Mesodermal cell (in vitro differentiated cells): ENCODE results near the gene INSYN1.

Source experiments
- H3K27ac ChIP-seq: 2 replicates; pipeline ENCODE4 v1.7.0; 2013; ENCODE audit warnings: mild to moderate bottlenecking, low read depth, low read length, moderate library complexity; ENCODE audit not compliant: severe bottlenecking
- H3K36me3 ChIP-seq: 2 replicates; pipeline ENCODE4 v1.7.1; 2013; ENCODE audit warnings: mild to moderate bottlenecking, low read length, moderate library complexity; ENCODE audit not compliant: control insufficient read depth, insufficient read depth
- H3K4me1 ChIP-seq: one replicate; pipeline ENCODE4 v1.7.1; 2013; ENCODE audit warnings: mild to moderate bottlenecking, low read length; ENCODE audit not compliant: insufficient read depth, control insufficient read depth, poor library complexity, severe bottlenecking
- H3K4me3 ChIP-seq: 2 replicates; pipeline ENCODE4 v1.7.0; 2013; ENCODE audit warnings: low read length, control low read depth, mild to moderate bottlenecking; ENCODE audit not compliant: insufficient read depth, poor library complexity, severe bottlenecking; ENCODE audit errors: extremely low read depth
- H3K9me3 ChIP-seq: 2 replicates; pipeline ENCODE4 v1.7.1; 2013; ENCODE audit warnings: mild to moderate bottlenecking, low read length, moderate library complexity; ENCODE audit not compliant: control insufficient read depth
- WGBS, 2 experiments: methylation state at CpG; one replicate each; pipeline ENCODE4 v1.1.5; 2013; ENCODE audit warnings: missing lambda C conversion rate in 2 of 2; ENCODE audit not compliant: insufficient coverage in 2 of 2; 5-methylcytosine and 5-hydroxymethylcytosine counted together

Gene INSYN1

DNA sequence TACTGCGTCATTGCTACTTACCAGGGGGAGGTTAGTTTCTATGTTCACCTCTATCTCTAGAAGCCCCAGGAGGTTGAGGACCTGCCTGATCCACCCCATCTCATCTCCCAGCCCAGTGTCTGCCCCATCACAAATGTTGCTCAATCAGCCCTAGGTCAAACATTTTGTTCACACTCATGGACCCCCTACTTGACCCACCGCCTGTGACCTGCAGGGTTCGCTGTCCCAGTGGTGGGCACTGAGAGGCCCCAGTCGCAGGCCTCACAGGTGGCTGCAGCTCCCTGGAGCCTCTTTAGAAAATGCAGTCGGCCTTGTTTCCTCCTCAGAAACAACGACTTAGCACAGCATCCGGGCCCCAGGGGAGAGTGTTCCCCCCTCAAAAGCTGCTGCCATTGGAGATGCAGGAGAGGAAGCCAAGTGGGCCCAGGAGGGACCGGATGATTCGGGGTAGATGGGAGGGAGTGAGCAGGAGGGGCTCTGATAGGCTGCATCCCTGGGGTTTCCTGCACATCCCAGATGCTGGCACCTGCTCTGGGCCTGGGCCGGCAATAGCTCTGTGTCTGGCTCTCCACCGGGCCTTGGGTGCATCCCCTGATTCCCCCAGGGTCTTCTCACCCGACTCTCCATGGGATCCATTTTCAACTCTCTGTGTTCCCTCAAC, 18.4 kb upstream of the INSYN1 start:
- Histone ChIP-seq H3K27ac (no peak overlapping the region), H3K9me3 (no peaks in the 10 kb centered on the region), H3K4me1 (no peaks in the 10 kb centered on the region), H3K36me3 (no peaks in the 10 kb centered on the region), H3K4me3 (no peak overlapping the region)
- WGBS, 2 experiments, result 69 to 76% methylated on average over 11 of the region's 12 CpGs

DNA sequence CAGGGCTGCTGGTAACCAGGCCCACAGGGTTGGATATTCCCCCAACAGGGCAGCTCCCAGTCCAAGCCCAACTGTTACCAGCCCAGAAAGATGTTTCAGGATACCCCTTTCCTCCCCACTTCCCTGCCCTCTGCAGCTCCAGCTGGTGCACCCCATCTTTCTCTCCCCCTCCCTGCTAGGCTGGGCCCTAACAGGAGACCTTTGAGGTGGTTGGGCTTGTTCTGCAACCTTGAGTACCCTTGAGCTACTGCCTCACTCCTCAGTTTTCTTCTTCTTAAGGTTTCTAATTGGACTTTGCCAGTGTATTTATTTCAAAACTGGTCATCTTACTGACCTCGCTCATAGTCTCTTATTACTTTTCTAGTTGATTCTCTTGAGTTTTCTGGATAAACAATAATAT, 16.9 kb upstream of the INSYN1 start:
- WGBS, 2 experiments, result no CpG with 5 or more reads among the region's 1 CpG
- Histone ChIP-seq H3K27ac (no peak overlapping the region), H3K36me3 (no peaks in the 10 kb centered on the region), H3K4me3 (no peak overlapping the region), H3K9me3 (no peaks in the 10 kb centered on the region), H3K4me1 (no peaks in the 10 kb centered on the region)

DNA sequence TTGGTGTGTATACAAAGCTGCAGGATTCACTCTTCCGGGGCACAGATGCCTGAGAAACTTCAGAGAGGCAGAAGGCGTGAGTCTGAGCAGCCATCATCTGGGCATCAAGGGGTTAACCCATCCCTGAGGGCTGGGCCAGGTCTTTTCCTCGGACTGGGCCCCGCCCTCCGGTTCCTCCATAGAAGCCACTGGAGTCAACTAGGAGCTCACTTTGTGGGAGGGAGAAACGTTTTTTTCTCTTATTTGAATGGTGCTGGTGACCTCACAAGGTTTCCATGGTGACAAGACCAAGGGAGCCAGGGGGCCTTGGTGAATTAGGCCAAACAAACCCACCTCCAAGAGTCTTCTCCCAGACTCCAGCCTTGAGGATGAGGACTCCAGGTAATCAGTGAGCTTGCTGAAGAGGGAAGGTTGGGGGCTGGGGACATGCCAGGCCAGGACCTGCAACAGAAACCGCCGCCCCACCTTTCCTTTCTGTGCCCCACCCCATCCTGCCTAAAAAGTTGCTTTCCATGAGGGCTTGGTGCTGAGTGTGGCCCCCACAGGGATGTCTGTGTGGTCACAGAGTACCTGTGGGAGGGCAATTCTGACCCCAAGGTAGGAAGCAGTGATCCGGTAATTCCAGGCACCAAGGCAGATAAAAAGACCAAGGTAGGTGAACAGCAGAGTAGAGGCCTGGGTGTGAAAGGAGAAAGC, 14.8 kb upstream of the INSYN1 start:
- WGBS, 2 experiments, result 54 to 57% methylated on average over 5 to 9 of the region's 9 CpGs
- Histone ChIP-seq H3K4me1 (no peaks in the 10 kb centered on the region), H3K27ac (no peak overlapping the region), H3K36me3 (no peaks in the 10 kb centered on the region), H3K4me3 (no peak overlapping the region), H3K9me3 (no peaks in the 10 kb centered on the region)

DNA sequence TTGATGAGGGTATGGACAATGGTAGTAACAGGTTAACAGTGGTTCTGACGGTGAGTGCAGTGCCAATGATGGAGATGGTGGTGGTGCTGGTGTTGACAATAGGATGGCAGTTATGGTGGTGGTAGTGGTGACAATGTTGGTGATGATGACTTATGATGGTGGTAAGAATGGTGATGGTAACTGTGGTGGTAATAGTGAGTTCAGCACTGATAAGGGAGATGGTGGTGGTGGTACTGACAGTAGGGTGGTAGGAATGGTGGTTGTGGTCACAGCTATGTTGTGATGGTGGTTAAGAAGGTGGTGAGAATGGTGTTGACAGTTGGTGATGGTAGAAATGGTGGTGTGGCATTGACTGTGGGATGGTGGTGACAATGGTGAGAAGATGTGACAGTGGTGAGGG, 13.4 kb upstream of the INSYN1 start:
- Histone ChIP-seq H3K27ac (no peak overlapping the region), H3K36me3 (no peaks in the 10 kb centered on the region), H3K9me3 (no peaks in the 10 kb centered on the region), H3K4me1 (no peaks in the 10 kb centered on the region), H3K4me3 (no peak overlapping the region)
- 89 to 92% methylated on average over 1 of the region's 1 CpG for WGBS, 2 experiments

DNA sequence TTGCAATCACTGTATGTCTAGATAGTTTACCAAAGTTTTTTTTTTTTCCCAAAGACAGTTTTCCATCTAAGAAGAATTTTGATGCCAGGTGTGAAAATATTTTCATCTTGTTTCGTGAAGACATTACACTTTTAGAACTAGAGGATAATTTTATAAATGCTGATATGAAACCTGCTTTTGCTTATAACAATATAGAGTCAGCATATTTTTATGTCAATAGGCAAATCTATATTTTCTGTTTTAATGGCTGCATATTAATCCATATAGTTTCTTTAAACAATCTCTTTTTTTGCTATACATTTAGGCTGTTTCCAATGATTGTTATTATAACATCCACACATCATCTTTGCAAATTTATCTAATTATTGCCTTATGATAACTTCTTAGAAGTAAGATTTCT, 12.6 kb upstream of the INSYN1 start:
- WGBS, 2 experiments, result no CpG with 5 or more reads among the region's 1 CpG
- no peaks in the 10 kb centered on the region for H3K9me3 ChIP-seq

DNA sequence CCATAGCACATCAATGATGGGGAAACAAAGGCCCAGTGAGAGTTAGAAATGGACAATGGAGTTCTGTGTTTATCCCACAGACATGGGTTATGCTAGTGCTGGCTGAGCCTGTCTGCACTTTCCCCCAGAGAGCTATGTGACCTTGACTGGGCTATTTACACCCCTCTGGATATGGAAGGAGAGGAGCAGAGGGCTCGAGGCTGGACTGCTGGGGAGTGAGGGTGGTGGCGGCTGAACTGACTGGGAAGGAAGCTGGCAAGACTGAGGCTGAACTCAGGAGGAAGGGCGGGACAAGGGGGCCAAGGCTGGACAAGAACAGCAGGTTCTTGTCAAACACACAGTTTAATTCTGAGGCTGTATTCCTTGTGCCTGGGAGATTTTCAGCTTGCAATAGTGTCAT, 10.8 kb upstream of the INSYN1 start:
- 70 to 93% methylated on average over 3 of the region's 3 CpGs for WGBS, 2 experiments

More for the DNA sequence above, 12.6 kb upstream of the INSYN1 start:
- H3K36me3 ChIP-seq, result no peaks in the 10 kb centered on the region
- H3K27ac ChIP-seq, result no peak overlapping the region
- no peaks in the 10 kb centered on the region for H3K4me1 ChIP-seq
- H3K4me3 ChIP-seq, result no peak overlapping the region

DNA sequence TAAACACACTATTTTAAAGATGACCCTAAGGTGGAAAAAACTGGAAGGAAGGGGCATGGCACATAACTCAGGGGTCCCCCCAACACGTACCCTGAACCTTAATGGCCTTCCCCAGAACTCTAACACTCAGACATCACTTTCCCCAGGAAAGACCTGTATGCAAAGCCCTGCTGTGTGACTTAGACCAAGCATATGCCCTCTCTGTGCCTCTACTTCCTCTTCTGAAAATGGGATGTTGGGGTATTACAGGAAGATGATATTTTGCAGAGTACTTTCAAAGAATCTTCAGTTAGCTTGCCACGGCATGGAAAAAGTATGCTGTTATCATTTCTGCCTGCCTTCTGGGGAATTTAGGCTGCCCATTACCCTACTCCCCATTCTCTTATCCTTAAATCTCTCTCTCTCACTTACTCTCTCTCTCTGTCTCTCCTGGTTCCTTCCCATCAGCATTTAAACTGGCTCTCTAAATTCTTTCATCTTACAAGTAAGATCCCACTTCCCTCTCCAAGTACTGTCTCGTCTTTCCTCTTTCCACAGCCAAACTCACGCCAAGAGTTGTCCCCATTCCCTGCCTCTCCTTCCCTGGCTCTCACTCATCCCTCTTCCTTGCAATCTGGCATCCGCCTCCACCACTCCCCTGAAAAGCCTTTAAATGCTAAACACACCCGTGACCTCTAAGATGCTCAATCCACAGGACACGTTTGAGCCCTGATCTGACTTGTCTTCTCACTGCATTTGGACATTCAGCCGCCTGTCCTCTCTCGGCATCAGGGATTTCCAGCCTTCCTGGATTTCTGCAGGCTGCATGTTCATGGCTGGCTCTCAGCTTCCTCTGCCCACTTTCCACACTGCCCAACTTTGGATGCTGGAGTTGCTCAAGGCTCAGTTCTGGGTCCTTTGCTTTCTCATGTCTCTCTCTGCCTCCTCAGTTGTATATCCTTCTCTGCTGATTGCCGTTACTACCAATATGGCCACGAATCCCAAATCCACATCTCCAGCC, 7.5 kb upstream of the INSYN1 start:
- WGBS, 2 experiments, result 75 to 84% methylated on average over 8 to 10 of the region's 11 CpGs
- Histone ChIP-seq H3K4me3 (no peak overlapping the region), H3K27ac (no peak overlapping the region), H3K36me3 (no peaks in the 10 kb centered on the region), H3K4me1 (no peaks in the 10 kb centered on the region), H3K9me3 (no peaks in the 10 kb centered on the region)

More for the DNA sequence above, 10.8 kb upstream of the INSYN1 start:
- no peak overlapping the region for H3K4me3 ChIP-seq
- no peaks in the 10 kb centered on the region for H3K4me1 ChIP-seq
- H3K9me3 ChIP-seq, result no peaks in the 10 kb centered on the region
- H3K27ac ChIP-seq, result no peak overlapping the region
- no peaks in the 10 kb centered on the region for H3K36me3 ChIP-seq

DNA sequence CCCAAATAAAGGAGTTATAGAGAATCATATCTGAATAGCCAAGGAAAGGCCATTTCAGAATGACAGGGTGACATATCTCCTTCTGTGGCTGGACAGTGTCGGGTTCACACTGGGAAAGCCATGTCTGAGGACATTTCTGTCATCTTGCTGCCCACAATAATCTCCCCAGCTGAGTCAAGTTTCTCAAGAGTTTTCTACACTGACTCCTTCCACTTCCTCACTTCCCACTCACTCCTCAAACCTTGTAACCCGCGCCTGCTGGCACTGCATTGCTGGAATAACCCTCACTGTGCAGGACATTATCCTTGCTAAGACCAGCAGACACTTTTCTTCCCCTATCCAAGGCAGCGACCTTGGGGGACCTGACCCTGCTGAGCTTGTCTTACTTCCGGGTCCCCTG, 5.3 kb upstream of the INSYN1 start:
- Histone ChIP-seq H3K4me1 (peaks cover 9% of the 10 kb centered on the region), H3K36me3 (no peaks in the 10 kb centered on the region), H3K4me3 (no peak overlapping the region), H3K9me3 (no peaks in the 10 kb centered on the region), H3K27ac (no peak overlapping the region)
- 88 to 89% methylated on average over 5 of the region's 5 CpGs for WGBS, 2 experiments

DNA sequence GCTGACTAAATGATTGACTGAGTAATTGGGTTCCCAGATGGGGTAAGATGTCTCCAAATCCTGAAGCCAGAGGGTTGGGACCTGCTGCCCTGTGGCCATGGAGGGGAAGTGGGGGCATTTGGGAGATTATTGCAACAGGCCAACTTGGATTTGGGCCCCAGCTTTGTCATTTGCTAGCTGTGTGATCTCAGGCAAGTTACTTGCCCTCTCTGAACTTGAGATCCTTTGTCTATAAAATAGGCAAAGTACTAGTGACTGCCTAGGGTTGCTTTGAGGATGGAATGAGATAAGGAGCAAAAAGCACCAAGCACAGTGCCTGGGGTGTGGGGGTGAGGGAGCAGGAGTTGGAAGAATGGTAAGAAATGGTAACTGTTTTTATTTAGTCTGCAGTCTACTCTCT, 4.4 kb upstream of the INSYN1 start:
- H3K36me3 ChIP-seq, result no peaks in the 10 kb centered on the region
- peaks cover 9% of the 10 kb centered on the region for H3K4me1 ChIP-seq
- no peaks in the 10 kb centered on the region for H3K9me3 ChIP-seq
- H3K27ac ChIP-seq, result no peak overlapping the region
- no peak overlapping the region for H3K4me3 ChIP-seq

DNA sequence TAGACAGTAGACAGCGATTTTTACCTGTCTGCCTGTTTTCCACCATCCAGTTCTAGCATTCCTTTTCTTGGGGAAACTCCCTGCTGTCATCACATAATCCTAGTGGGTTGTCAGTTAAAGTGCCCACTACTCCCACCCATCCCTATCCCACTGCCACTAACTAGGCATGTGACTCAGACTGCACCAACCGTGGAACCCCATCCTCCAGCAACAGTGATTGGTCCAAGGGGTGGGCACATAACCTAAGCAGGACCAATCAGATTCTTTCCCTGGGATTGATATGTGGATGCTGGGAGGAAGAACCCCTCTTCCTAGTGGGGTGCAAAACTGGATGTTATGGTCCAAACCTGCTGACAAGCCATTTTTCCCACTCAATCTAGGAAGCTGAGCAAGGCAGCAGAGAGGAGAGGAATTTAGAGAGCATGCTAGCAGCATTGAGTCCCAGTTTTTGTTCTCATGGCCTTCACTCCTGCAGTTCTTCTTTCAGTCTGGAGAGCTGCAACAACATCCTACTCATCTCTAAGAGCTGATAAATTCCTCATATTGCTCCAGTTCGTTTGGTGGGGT, 3.9 kb upstream of the INSYN1 start:
- 83 to 100% methylated on average over 1 of the region's 3 CpGs for WGBS, 2 experiments
- Histone ChIP-seq H3K9me3 (no peaks in the 10 kb centered on the region), H3K36me3 (no peaks in the 10 kb centered on the region), H3K27ac (no peak overlapping the region), H3K4me1 (peaks cover 9% of the 10 kb centered on the region), H3K4me3 (no peak overlapping the region)
